Stimulated activated CD4-positive, alpha-beta T cell treated with anti-CD3 and anti-CD28 coated beads, TNF-alpha, amount 100 ng/mL, for 24 hours (primary cell): ENCODE data around the gene GDPD4.

Source experiments
- DNase-seq, 3 experiments: peaks; one replicate each; pipeline ENCODE4 v3.0.0-alpha.2; 2020; ENCODE audit warnings: low read depth in 3 of 3

GDPD4 gene

DNA sequence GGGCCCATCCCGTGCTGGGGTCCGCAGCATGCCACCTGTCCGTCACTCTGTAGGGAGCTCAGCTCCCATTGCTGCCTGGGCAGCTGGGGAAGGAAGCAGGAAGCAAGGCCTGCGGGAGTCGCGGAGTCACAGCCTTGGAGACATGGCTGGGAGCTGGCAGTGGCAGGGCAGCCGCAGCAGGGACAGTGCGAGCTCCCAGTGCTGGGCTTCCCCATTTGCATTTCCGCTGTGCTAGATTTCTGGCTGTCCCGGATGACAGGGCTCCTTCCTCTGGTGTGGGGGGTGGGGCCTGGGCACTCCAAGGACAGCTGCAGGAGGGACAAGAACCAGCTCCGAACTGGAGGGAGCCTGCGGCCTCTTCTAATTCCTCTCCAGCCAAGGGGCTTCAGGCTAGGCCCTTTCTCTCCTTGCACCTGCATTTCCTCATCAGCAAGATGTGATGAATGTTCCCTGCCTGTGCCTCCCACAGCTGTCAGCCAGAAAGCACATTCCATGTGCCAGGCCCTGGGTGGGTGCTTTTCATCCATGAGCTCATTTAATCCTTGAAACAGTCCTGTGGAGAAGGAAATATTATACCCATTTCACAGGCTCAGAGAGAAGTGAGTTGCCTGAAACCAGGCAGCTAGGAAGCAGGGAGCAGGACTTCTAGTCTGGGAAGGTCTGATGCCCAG is 125.5 kb downstream of the GDPD4 start:
- no peak for DNase-seq

DNA sequence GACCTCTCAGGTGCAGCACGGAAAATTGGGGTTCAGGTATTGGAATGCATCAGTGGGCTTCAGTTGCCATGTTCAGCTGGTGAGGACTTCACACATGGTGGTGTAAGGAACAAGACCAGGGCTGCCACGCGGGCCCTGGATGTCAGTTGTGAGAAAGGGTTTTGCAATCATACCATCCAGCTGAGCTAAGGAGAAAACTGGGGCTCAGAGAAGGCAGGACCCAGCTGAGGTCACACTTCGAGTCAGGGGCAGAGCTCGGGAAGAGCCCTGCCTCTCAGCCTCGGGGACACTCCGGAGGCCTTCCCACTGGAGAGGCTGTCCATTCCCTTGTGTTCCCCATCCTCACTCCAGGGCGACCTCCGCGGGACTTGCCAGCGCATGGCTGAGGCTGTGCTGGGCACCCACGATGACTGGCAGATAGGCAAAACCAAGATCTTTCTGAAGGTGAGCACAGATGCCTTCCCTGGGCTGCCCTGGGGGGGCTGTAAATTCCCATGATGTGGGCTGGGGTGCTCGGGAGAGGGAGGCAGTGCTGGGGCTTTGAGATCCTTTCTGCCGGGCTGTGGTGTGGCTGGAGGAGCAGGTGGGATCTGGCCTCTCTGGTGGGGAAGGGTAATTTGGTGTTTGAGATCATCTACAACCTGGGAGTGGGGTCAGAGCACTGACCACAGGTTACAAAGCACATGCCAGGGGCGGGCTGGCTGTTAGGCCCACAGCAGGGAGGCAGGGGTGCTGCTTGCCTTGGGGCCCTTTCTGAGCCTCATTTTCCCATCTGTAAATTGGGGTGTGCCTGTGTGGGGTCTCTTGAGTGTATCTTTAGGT is 126.3 kb downstream of the GDPD4 start:
- DNase-seq = no peak

DNA sequence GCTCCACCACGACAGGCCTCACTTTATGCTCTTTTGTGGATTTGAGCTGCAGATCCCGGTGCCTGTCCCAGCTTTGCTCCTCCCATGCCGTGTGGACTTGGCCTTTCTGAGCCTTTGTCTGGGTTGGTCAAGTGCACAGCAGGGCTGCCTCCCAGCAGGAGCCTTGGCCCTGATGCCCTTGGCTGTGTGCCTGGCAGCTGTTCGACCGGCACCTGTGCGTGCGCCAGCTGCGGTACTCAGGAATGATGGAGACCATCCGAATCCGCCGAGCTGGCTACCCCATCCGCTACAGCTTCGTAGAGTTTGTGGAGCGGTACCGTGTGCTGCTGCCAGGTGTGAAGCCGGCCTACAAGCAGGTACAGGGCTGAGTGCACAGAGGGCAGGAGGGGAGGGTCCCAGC is 126.9 kb downstream of the GDPD4 start:
- no peak for DNase-seq

DNA sequence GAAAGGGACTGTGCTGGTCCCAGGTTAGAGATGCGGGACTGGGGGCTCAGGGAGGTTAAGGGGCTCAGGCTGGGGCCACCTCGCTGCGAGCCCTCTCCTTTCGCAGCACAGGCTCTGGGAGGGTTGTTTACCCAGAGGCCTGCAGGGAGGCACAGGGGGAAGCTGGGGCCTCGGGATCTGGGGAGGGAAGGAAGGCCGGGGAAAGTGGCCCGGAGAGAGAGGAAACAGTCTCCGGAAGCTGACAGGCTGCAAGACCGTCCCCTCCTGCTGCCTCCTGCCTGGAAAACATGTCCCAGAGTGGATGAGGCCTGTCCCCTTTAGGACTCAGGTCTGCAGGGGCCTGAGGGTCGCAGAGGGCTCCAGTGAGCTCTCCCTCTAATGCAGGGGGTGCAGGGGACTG is 128.0 kb downstream of the GDPD4 start:
- DNase-seq = no peak

DNA sequence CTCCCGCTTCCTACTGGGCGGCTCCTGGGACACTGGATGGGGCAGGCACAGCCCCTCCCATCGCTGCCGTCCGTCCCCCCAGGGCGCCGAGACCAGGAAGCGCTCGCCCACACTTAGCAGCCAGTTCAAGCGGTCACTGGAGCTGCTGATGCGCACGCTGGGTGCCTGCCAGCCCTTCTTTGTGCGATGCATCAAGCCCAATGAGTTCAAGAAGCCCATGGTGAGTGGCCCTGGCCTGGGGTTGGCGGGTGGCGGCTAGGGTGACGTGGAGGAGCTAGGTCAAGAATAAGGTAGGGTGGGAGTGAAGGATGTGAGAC is 128.9 kb downstream of the GDPD4 start:
- no peak for DNase-seq

DNA sequence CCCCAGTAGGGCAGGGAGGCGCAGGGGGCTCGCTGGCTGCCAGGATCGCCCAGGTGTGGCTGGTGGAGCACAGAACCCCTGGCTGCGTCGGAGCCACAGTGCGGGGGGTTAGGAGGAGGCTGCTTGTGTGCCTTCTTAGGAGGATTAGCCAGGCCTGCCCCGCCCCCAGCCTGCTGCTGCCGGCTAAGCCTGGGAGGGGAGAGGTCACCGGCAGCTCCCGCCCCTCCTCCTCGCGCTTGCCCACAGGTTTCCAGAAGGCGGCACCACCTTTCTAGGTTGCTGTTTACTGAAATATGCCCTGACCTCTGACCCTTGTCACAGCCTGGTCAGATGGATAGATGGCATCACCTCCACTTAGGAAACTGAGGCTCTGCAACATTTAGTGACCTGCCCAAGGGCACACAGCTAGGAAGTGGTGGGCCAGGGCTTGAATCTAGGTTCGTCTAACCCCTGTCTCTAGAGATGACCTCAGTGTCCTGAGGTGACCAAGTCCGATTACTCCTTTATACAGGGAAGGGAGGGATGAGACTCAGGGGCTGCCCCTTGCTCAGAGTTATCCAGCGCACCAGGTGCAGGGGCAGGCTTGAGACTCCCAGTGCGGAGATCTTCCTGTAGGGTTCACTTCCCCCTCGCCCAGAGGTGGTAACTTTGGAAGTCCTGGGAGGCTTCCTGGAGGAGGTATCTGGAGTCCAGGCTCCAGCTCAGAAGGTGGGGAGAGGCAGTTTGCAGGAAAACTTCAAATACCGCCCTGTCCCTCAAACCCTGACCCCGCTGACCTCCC is 129.4 kb downstream of the GDPD4 start:
- DNase-seq = no peak

DNA sequence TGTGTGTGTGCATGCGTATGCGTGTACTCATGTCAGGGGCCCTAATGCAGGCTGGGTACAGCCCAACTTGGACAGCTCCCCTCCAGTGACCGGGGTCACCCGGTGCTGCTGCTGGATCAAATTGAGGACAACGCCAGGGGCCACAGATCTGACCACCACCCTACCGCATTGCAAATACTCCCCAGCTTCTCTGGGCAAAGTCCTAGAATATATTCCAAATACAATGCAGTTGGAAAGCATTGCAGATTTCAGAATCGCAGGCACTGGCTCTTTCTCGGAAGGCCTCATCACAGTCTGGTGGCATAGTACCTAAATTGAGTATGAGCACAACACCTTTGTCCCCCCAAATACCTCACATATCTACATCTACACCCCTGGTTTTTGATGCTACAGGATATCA is 130.2 kb downstream of the GDPD4 start:
- DNase-seq = no peak

DNA sequence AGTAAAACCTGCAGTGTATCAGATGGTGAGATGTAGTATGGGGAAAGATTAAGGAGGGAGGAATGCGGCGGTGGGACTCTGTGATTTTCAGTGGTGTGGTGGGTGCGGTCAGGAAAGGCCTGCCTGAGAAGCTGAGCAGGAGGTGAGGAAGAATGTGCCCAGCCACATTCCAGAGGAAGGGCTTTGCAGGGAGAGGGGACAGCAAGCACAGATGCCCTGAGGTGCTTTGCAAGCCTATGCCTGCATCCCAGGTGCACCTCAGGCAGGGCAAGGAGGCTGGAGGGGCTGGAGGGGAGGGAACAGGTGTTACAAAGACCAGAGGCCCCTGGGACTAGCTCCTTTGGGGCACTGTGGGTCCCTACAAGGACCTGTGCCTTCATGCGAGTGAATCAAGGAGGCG is 131.4 kb downstream of the GDPD4 start:
- no peak for DNase-seq

DNA sequence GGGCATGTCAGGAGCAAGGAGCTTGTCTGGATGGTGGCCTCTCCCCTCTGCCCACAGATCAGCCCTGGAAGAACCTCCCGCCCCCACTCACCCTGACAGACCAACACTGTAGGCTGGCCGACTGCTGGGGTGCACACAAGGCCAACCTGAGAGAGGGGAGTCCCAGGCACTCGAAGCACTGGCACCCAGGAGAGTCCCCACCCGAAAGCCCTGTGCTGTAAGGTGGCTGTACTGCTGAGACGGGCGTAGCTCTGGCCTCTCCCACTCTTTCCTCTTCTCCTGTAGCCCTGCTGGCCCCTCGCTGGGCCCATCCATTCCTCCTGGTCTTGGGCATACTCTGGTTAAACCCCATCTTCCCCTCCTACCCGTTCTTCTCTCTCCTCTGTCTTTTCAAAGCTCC is 133.7 kb downstream of the GDPD4 start:
- no peak for DNase-seq

DNA sequence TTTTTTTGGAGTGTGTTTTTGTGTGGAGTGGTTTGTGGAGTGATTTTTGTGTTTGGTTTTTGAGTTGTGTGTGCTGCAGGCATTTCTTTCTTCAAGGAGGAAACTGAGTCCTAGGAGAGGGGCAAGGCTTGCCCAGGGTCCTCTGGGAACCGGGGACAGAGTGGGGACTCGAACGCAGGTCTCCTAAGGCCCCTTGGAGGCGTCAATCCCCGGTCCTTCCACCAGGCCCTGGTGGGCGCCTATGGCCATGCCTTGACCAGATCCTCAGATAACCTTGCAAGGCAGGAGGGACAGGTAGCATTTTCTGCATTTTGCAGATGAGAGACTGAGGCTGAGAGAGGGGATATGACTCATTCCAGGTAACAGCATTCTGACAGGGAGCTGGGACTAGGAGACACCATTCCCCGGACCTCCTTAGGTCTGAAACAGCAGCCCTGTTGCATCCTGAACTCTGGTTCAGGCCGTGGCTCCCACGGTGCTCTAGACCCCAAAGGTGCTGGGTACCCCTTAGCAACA is 134.3 kb downstream of the GDPD4 start:
- no peak for DNase-seq
